GM18907 (cell line): Measurements from ENCODE around the gene ENAH.
"Not testable (repeated sequence)": the region's sequence is repeated elsewhere in the genome, so short reads cannot be mapped to it uniquely, and the experiment has no call there.

Source experiments
- ATAC-seq: cut with Tn5 transposase; IDR thresholded peaks from one replicate; pipeline ENCODE4 v1.9.1; 2021; ENCODE audit warnings: mild to moderate bottlenecking, moderate library complexity; ENCODE audit not compliant: unreplicated experiment

The ENAH gene

GRCh38 chr1:225476100-225476511, 176.8 kb downstream of the ENAH start:
- ATAC-seq: no peak

GRCh38 chr1:225474986-225475820, 177.7 kb downstream of the ENAH start:
- ATAC-seq: peak; percentile 79

- no peak for ATAC-seq
These were observed 178.4 kb downstream of the ENAH start for GRCh38 chr1:225474439-225474985.

GRCh38 chr1:225473676-225474438, 179.1 kb downstream of the ENAH start:
- ATAC-seq: not testable (repeated sequence)

GRCh38 chr1:225473266-225473665, 179.7 kb downstream of the ENAH start:
- not testable (repeated sequence) for ATAC-seq

- ATAC-seq: no peak
These were observed 181.2 kb downstream of the ENAH start for GRCh38 chr1:225471453-225472301.

GRCh38 chr1:225471109-225471452, 181.8 kb downstream of the ENAH start:
- no peak for ATAC-seq

GRCh38 chr1:225470211-225471108, 182.5 kb downstream of the ENAH start:
- ATAC-seq: no peak

- no peak for ATAC-seq
These were observed 183.9 kb downstream of the ENAH start for GRCh38 chr1:225469051-225469450.

GRCh38 chr1:225468270-225469020, 184.5 kb downstream of the ENAH start:
- no peak for ATAC-seq

GRCh38 chr1:225467193-225468020, 185.5 kb downstream of the ENAH start:
- peak; percentile 96 for ATAC-seq

GRCh38 chr1:225466848-225467192, 186.1 kb downstream of the ENAH start:
- ATAC-seq: no peak

GRCh38 chr1:225465793-225466517, 187.0 kb downstream of the ENAH start:
- ATAC-seq: no peak

GRCh38 chr1:225464851-225465792, 187.8 kb downstream of the ENAH start:
- no peak for ATAC-seq

- no peak for ATAC-seq
These were observed 190.0 kb downstream of the ENAH start for GRCh38 chr1:225462714-225463574.

- ATAC-seq: no peak
These were observed 190.6 kb downstream of the ENAH start for GRCh38 chr1:225462429-225462713.
